H1 (cell line): ENCODE data around the gene HPCAL4. TPM values are rescaled to one million over a fixed set of nuclear protein-coding genes. Genes with fewer than 3 reads are reported as not detected.

Experiments used
- CTCF ChIA-PET: fragments of 300-600 bp; sonication (Branson Sonifier 250); formaldehyde crosslinking; loops from one replicate; lab custom pipeline; 2021; ENCODE audit not compliant: partially characterized antibody; lab: Charles Lee
- POLR2A ChIA-PET: fragments of 300-600 bp; sonication (Branson Sonifier 250); formaldehyde crosslinking; loops from one replicate; lab custom pipeline; 2021; ENCODE audit warnings: inconsistent platforms; ENCODE audit not compliant: partially characterized antibody; lab: Charles Lee
- DNase-seq, 2 experiments: peaks; one replicate each; pipeline versions ENCODE4 v3.0.0 to v3.0.0-alpha.2; 2010 to 2022; ENCODE audit warnings: low spot score in 2 of 2, low read depth in 1 of 2, mixed read lengths in 1 of 2
- FAIRE-seq: peaks from 2 replicates; lab custom pipeline; 2011; peaks lifted over from hg19 to GRCh38; lab: Jason Lieb, UNC
- H2AFZ ChIP-seq: 2 replicates; pipeline ENCODE4 v1.8.1; 2012; ENCODE audit warnings: low read length, inconsistent platforms
- H2AK5ac ChIP-seq: 2 replicates; pipeline ENCODE4 v1.6.1; 2013; ENCODE audit warnings: low read depth, low read length
- H2BK120ac ChIP-seq: replicated peaks from 2 replicates; pipeline ENCODE3; 2013; ENCODE audit warnings: low read depth, low read length, inconsistent platforms
- H2BK12ac ChIP-seq: 2 replicates; pipeline ENCODE4 v1.6.1; 2013; ENCODE audit warnings: low read depth, low read length
- H2BK15ac ChIP-seq: 2 replicates; pipeline ENCODE4 v1.6.1; 2013; ENCODE audit warnings: low read length
- H2BK20ac ChIP-seq: 2 replicates; pipeline ENCODE4 v1.6.1; 2013; ENCODE audit warnings: low read length
- H2BK5ac ChIP-seq: 2 replicates; pipeline ENCODE4 v1.6.1; 2013; ENCODE audit warnings: low read depth, low read length
- H3K14ac ChIP-seq: 2 replicates; pipeline ENCODE4 v1.6.1; 2013; ENCODE audit warnings: inconsistent platforms; ENCODE audit not compliant: insufficient read length
- H3K18ac ChIP-seq: 2 replicates; pipeline ENCODE4 v1.6.1; 2013; ENCODE audit warnings: low read length; ENCODE audit errors: extremely low read depth
- H3K23ac ChIP-seq: 2 replicates; pipeline ENCODE4 v1.6.1; 2013; ENCODE audit warnings: inconsistent platforms; ENCODE audit not compliant: insufficient read length
- H3K23me2 ChIP-seq: 2 replicates; pipeline ENCODE4 v1.6.1; 2013; ENCODE audit warnings: low read depth, low read length
- H3K27ac ChIP-seq: 2 replicates; pipeline ENCODE4 v1.6.1; 2011; ENCODE audit warnings: low read depth, low read length, inconsistent platforms
- H3K27me3 ChIP-seq, 4 experiments: replicated peaks in 1 of 4; 1 replicate in 1 of 4; 2 replicates in 3 of 4; pipeline versions ENCODE4 v1.6.1 to v1.8.1; 2011 to 2013; ENCODE audit warnings: low read length in 3 of 4, mild to moderate bottlenecking in 3 of 4, inconsistent platforms in 2 of 4, mixed read lengths in 2 of 4, moderate library complexity in 1 of 4; ENCODE audit not compliant: control insufficient read depth in 3 of 4, insufficient read depth in 3 of 4; ENCODE audit errors: extremely low read depth in 1 of 4
- H3K36me3 ChIP-seq, 4 experiments: 2 replicates each; pipeline versions ENCODE4 v1.6.1 to v1.8.1; 2011 to 2013; ENCODE audit warnings: mild to moderate bottlenecking in 4 of 4, low read length in 3 of 4, moderate library complexity in 2 of 4, control low read depth in 1 of 4, inconsistent platforms in 1 of 4; ENCODE audit not compliant: insufficient read depth in 4 of 4, control insufficient read depth in 2 of 4
- H3K4ac ChIP-seq: replicated peaks from 2 replicates; pipeline ENCODE3; 2013; ENCODE audit warnings: low read length, low read depth, mixed read lengths, inconsistent platforms; ENCODE audit not compliant: insufficient read length
- H3K4me1 ChIP-seq, 4 experiments: replicated peaks in 1 of 4; 1 replicate in 1 of 4; 2 replicates in 3 of 4; pipeline versions ENCODE4 v1.6.1 to v1.8.1; 2011 to 2013; ENCODE audit warnings: low read length in 3 of 4, inconsistent platforms in 2 of 4, mixed read lengths in 1 of 4; ENCODE audit not compliant: insufficient read depth in 4 of 4, control insufficient read depth in 3 of 4
- H3K4me2 ChIP-seq, 2 experiments: 2 replicates each; pipeline versions ENCODE4 v1.6.1 to v1.8.1; 2011 to 2013; ENCODE audit warnings: low read depth in 2 of 2, low read length in 2 of 2, control low read depth in 1 of 2, inconsistent platforms in 1 of 2, mild to moderate bottlenecking in 1 of 2; ENCODE audit not compliant: insufficient read depth in 1 of 2
- H3K4me3 ChIP-seq, 4 experiments: fragments of 200-600, 300-600 bp in 1 of 4; sonication (generic), shearing (Covaris generic), sonication (Bioruptor Twin) in 1 of 4; 2 replicates each; pipeline versions ENCODE4 v1.5.1 to v1.8.1; 2011 to 2016; ENCODE audit warnings: low read length in 4 of 4, low read depth in 3 of 4, control low read depth in 2 of 4, inconsistent platforms in 2 of 4, mild to moderate bottlenecking in 2 of 4, mixed read lengths in 1 of 4, moderate library complexity in 1 of 4; ENCODE audit not compliant: insufficient read depth in 2 of 4; ENCODE audit errors: extremely low read depth in 1 of 4
- H3K56ac ChIP-seq: replicated peaks from 2 replicates; pipeline ENCODE3; 2013; ENCODE audit warnings: low read depth, mild to moderate bottlenecking, mixed read lengths, low read length, inconsistent platforms; ENCODE audit not compliant: insufficient read length
- H3K79me1 ChIP-seq: 2 replicates; pipeline ENCODE4 v1.6.1; 2013; ENCODE audit warnings: low read depth, low read length, control low read depth
- H3K79me2 ChIP-seq, 2 experiments: 2 replicates each; pipeline versions ENCODE4 v1.6.1 to v1.8.1; 2012 to 2013; ENCODE audit warnings: low read length in 2 of 2, mild to moderate bottlenecking in 2 of 2, inconsistent platforms in 1 of 2; ENCODE audit not compliant: insufficient read depth in 2 of 2, control insufficient read depth in 1 of 2
- H3K9ac ChIP-seq, 4 experiments: replicated peaks in 1 of 4; 1 replicate in 1 of 4; 2 replicates in 3 of 4; pipeline versions ENCODE4 v1.6.1 to v1.8.1; 2011 to 2013; ENCODE audit warnings: low read depth in 3 of 4, low read length in 3 of 4, control low read depth in 2 of 4, mild to moderate bottlenecking in 2 of 4, moderate library complexity in 2 of 4, inconsistent platforms in 1 of 4; ENCODE audit errors: extremely low read depth in 1 of 4
- H3K9me3 ChIP-seq, 2 experiments: 2 replicates each; pipeline versions ENCODE4 v1.6.1 to v1.8.1; 2012 to 2013; ENCODE audit warnings: mild to moderate bottlenecking in 2 of 2, moderate library complexity in 2 of 2, control low read depth in 1 of 2, inconsistent platforms in 1 of 2, low read depth in 1 of 2, low read length in 1 of 2, mixed read lengths in 1 of 2; ENCODE audit not compliant: insufficient read depth in 2 of 2
- H4K20me1 ChIP-seq, 2 experiments: replicated peaks in 1 of 2; 2 replicates each; pipeline versions ENCODE3 to v1.8.1; 2011 to 2013; ENCODE audit warnings: inconsistent platforms in 2 of 2, low read length in 2 of 2, mild to moderate bottlenecking in 1 of 2; ENCODE audit not compliant: insufficient read depth in 2 of 2, control insufficient read depth in 1 of 2
- H4K5ac ChIP-seq: 2 replicates; pipeline ENCODE4 v1.6.1; 2013; ENCODE audit warnings: low read length, low read depth, mixed read lengths, inconsistent platforms; ENCODE audit not compliant: insufficient read length
- H4K8ac ChIP-seq: 2 replicates; pipeline ENCODE4 v1.8.0; 2013; ENCODE audit warnings: mild to moderate bottlenecking, moderate library complexity, low read length, inconsistent platforms; ENCODE audit not compliant: insufficient read depth; ENCODE audit errors: extremely low read depth
- H4K91ac ChIP-seq: replicated peaks from 2 replicates; pipeline ENCODE3; 2013; ENCODE audit warnings: low read length, mixed read lengths, inconsistent platforms; ENCODE audit not compliant: insufficient read length
- HDAC2 ChIP-seq, 2 experiments: fragments of 300-600 bp in 1 of 2; sonication (generic) in 1 of 2; IDR thresholded peaks; 2 replicates each; pipeline ENCODE4 v1.6.1; 2011 to 2012; ENCODE audit warnings: low read depth in 2 of 2, low read length in 2 of 2, mild to moderate bottlenecking in 2 of 2, moderate library complexity in 2 of 2, borderline replicate concordance in 1 of 2, inconsistent platforms in 1 of 2
- WGBS, 2 experiments: shearing (Covaris generic) in 1 of 2; methylation state at CpG; one replicate each; pipeline versions ENCODE4 v1.1.6 to v1.1.7; 2013 to 2015; ENCODE audit warnings: low lambda C conversion rate in 2 of 2, mixed read lengths in 2 of 2, inconsistent platforms in 1 of 2, low coverage in 1 of 2, missing lambda C conversion rate in 1 of 2; ENCODE audit not compliant: insufficient replicate concordance in 2 of 2, insufficient coverage in 1 of 2, insufficient read length in 1 of 2; ENCODE audit errors: extremely low coverage in 1 of 2, missing lambda C conversion rate in 1 of 2; 5-methylcytosine and 5-hydroxymethylcytosine counted together
- polyA plus RNA-seq, 7 experiments: library from polyadenylated mRNA; depleted of rRNA in 3 of 7; stranded (reverse) in 5 of 7; unstranded in 2 of 7; fragments of >200 nt in 5 of 7; fragments of 200-250 nt in 2 of 7; gene quantifications; 1 replicate in 5 of 7; 2 replicates in 1 of 7; 4 replicates in 1 of 7; pipeline versions ENCODE4 v1.2.1 to v1.2.3, GENCODE V29; 2011 to 2013; ENCODE audit warnings: missing spikeins in 2 of 7, mixed read lengths in 2 of 7
- total RNA-seq: library from RNA; stranded (reverse); fragmentation: NEBNext Ultra II Directional; extraction: Animal tissue kit (Norgen Biotek cat#: 25700); gene quantifications from 2 replicates; pipeline ENCODE4 v1.2.1, GENCODE V29; 2021

HPCAL4 gene
- total and polyA plus RNA-seq, 2 of the 8 experiments (the other 6 are each of a cell fraction or from before 2014, with no cell fraction given): 0.54 to 0.74 TPM

- no peak overlapping the region for H2BK20ac ChIP-seq
- H3K23me2 ChIP-seq: no peaks in the 10 kb centered on the region
- H4K8ac ChIP-seq: no peak overlapping the region
- POLR2A ChIA-PET: interaction anchor here (0.8 to 1.7 kb wide), 3 partner anchors 15 to 70 kb away, joined by 3 to 6 read pairs (median 3); no protein-coding TSS in a partner anchor
- DNase-seq: no peak
- H3K23ac ChIP-seq: no peak overlapping the region
- H2AK5ac ChIP-seq: 0 out of 2 replicates have a peak overlapping the region, but pooled peaks have one; percentile 15
- no peak overlapping the region for H3K27ac ChIP-seq
- no peak overlapping the region for H3K4me2 ChIP-seq
- no peak overlapping the region for H3K9ac ChIP-seq
- H3K79me2 ChIP-seq: no peaks in the 10 kb centered on the region
- peaks cover 0 to 2% (median under 1%) of the 10 kb centered on the region in 4 experiments; a peak in 3 of 7 replicates for H3K4me1 ChIP-seq
- H4K20me1 ChIP-seq: peaks cover 0 to 5% of the 10 kb centered on the region in 2 experiments
- no peaks in the 10 kb centered on the region for H3K36me3 ChIP-seq
- no peak overlapping the region for H2AFZ ChIP-seq
- no peaks in the 10 kb centered on the region for H3K9me3 ChIP-seq
- H3K27me3 ChIP-seq: peaks cover 0 to 31% (median 22%) of the 10 kb centered on the region in 4 experiments; a peak in 6 of 7 replicates
- H3K56ac ChIP-seq: no peak overlapping the region
- no peak overlapping the region for H2BK15ac ChIP-seq
- H3K4ac ChIP-seq: no peak overlapping the region
- H3K18ac ChIP-seq: no peak overlapping the region
- no peak overlapping the region for H3K4me3 ChIP-seq
- no peak overlapping the region for H4K91ac ChIP-seq
- no peak for FAIRE-seq
- H2BK120ac ChIP-seq: no peak overlapping the region
- no peak overlapping the region for H2BK5ac ChIP-seq
- no peak overlapping the region for H4K5ac ChIP-seq
- H3K14ac ChIP-seq: no peak overlapping the region
- CTCF ChIA-PET: interaction anchor here (1.1 to 16.5 kb wide), 4 partner anchors 9 to 70 kb away, joined by 3 to 337 read pairs (median 142); no protein-coding TSS in a partner anchor
- H2BK12ac ChIP-seq: no peak overlapping the region
- no peaks in the 10 kb centered on the region for H3K79me1 ChIP-seq
- WGBS, 2 experiments: 91% methylated on average over 16 of the region's 16 CpGs; no CpG with 5 or more reads in 1 of the 2 experiments
- no peak for TF ChIP-seq HDAC2 (IDR thresholded peaks at IDR 0.05; ENCODE audit: borderline replicate concordance in 1 of 2, low read depth in 2 of 2, low read length in 2 of 2)
These were observed 59.6 kb downstream of the HPCAL4 start for GRCh38 chr1:39631361-39632322.
